Measurements from ENCODE around the gene PRAMEF13. TPM values are rescaled to one million over a fixed set of nuclear protein-coding genes. Genes with fewer than 3 reads are reported as not detected.
"Not testable (repeated sequence)": the region's sequence is repeated elsewhere in the genome, so short reads cannot be mapped to it uniquely, and the experiment has no call there.

PRAMEF13 gene
- polyA plus RNA-seq (2011; rRNA removed) (not detected in 2 replicates), polyA minus RNA-seq (2011; rRNA and poly(A)+ RNA removed) (not detected in 2 replicates)

GRCh38 chr1:13201309-13201708, at the start of gene PRAMEF13:
Gene PRAMEF13 (minus strand): TSS chr1:13201409. CDS start chr1:13199589, 1,820 bp downstream.
- DNase-seq (ENCODE audit: low read depth); H3K4me3 ChIP-seq (ENCODE audit: low read depth, low read length); H3K36me3 ChIP-seq (ENCODE audit: control insufficient read depth, insufficient read depth, low read length); CTCF ChIA-PET; H3K27me3 ChIP-seq (ENCODE audit: control insufficient read depth, insufficient read depth, low read length); POLR2A ChIA-PET: not testable (repeated sequence)

GRCh38 chr1:13247122-13247521, 45.9 kb upstream of the PRAMEF13 start:
- H3K36me3 ChIP-seq (ENCODE audit: control insufficient read depth, insufficient read depth, low read length); H3K4me3 ChIP-seq (ENCODE audit: low read depth, low read length); CTCF ChIA-PET; DNase-seq (ENCODE audit: low read depth); H3K27me3 ChIP-seq (ENCODE audit: control insufficient read depth, insufficient read depth, low read length); POLR2A ChIA-PET: not testable (repeated sequence)

GRCh38 chr1:13246554-13246871, 45.3 kb upstream of the PRAMEF13 start:
- H3K4me3 ChIP-seq (ENCODE audit: low read depth, low read length); CTCF ChIA-PET; H3K36me3 ChIP-seq (ENCODE audit: control insufficient read depth, insufficient read depth, low read length); H3K27me3 ChIP-seq (ENCODE audit: control insufficient read depth, insufficient read depth, low read length); POLR2A ChIA-PET; DNase-seq (ENCODE audit: low read depth): not testable (repeated sequence)

GRCh38 chr1:13245841-13246553, 44.8 kb upstream of the PRAMEF13 start:
- H3K27me3 ChIP-seq (ENCODE audit: control insufficient read depth, insufficient read depth, low read length); DNase-seq (ENCODE audit: low read depth); H3K36me3 ChIP-seq (ENCODE audit: control insufficient read depth, insufficient read depth, low read length); POLR2A ChIA-PET; CTCF ChIA-PET; H3K4me3 ChIP-seq (ENCODE audit: low read depth, low read length): not testable (repeated sequence)

- H3K4me3 ChIP-seq (ENCODE audit: low read depth, low read length); POLR2A ChIA-PET; DNase-seq (ENCODE audit: low read depth); H3K36me3 ChIP-seq (ENCODE audit: control insufficient read depth, insufficient read depth, low read length); H3K27me3 ChIP-seq (ENCODE audit: control insufficient read depth, insufficient read depth, low read length); CTCF ChIA-PET: not testable (repeated sequence)
Measured at GRCh38 chr1:13243536-13244263, 42.5 kb upstream of the PRAMEF13 start.

GRCh38 chr1:13239633-13240032, 38.4 kb upstream of the PRAMEF13 start:
- H3K4me3 ChIP-seq (ENCODE audit: low read depth, low read length); H3K36me3 ChIP-seq (ENCODE audit: control insufficient read depth, insufficient read depth, low read length); CTCF ChIA-PET; H3K27me3 ChIP-seq (ENCODE audit: control insufficient read depth, insufficient read depth, low read length); DNase-seq (ENCODE audit: low read depth); POLR2A ChIA-PET: not testable (repeated sequence)

- POLR2A ChIA-PET; DNase-seq (ENCODE audit: low read depth); H3K27me3 ChIP-seq (ENCODE audit: control insufficient read depth, insufficient read depth, low read length); H3K36me3 ChIP-seq (ENCODE audit: control insufficient read depth, insufficient read depth, low read length); H3K4me3 ChIP-seq (ENCODE audit: low read depth, low read length); CTCF ChIA-PET: not testable (repeated sequence)
Measured at GRCh38 chr1:13237572-13237971, 36.4 kb upstream of the PRAMEF13 start.

- DNase-seq (ENCODE audit: low read depth); H3K27me3 ChIP-seq (ENCODE audit: control insufficient read depth, insufficient read depth, low read length); H3K4me3 ChIP-seq (ENCODE audit: low read depth, low read length); H3K36me3 ChIP-seq (ENCODE audit: control insufficient read depth, insufficient read depth, low read length); CTCF ChIA-PET; POLR2A ChIA-PET: not testable (repeated sequence)
Measured at GRCh38 chr1:13234057-13234456, 32.8 kb upstream of the PRAMEF13 start.

GRCh38 chr1:13232056-13232455, 30.8 kb upstream of the PRAMEF13 start:
- H3K36me3 ChIP-seq (ENCODE audit: control insufficient read depth, insufficient read depth, low read length); DNase-seq (ENCODE audit: low read depth); POLR2A ChIA-PET; H3K4me3 ChIP-seq (ENCODE audit: low read depth, low read length); H3K27me3 ChIP-seq (ENCODE audit: control insufficient read depth, insufficient read depth, low read length); CTCF ChIA-PET: not testable (repeated sequence)

- H3K27me3 ChIP-seq (ENCODE audit: control insufficient read depth, insufficient read depth, low read length); POLR2A ChIA-PET; H3K36me3 ChIP-seq (ENCODE audit: control insufficient read depth, insufficient read depth, low read length); DNase-seq (ENCODE audit: low read depth); H3K4me3 ChIP-seq (ENCODE audit: low read depth, low read length); CTCF ChIA-PET: not testable (repeated sequence)
Measured at GRCh38 chr1:13231061-13231750, 30.0 kb upstream of the PRAMEF13 start.

GRCh38 chr1:13230601-13231000, 29.4 kb upstream of the PRAMEF13 start:
- H3K36me3 ChIP-seq (ENCODE audit: control insufficient read depth, insufficient read depth, low read length); H3K27me3 ChIP-seq (ENCODE audit: control insufficient read depth, insufficient read depth, low read length); DNase-seq (ENCODE audit: low read depth); POLR2A ChIA-PET; CTCF ChIA-PET; H3K4me3 ChIP-seq (ENCODE audit: low read depth, low read length): not testable (repeated sequence)

- H3K36me3 ChIP-seq (ENCODE audit: control insufficient read depth, insufficient read depth, low read length); POLR2A ChIA-PET; H3K4me3 ChIP-seq (ENCODE audit: low read depth, low read length); DNase-seq (ENCODE audit: low read depth); CTCF ChIA-PET; H3K27me3 ChIP-seq (ENCODE audit: control insufficient read depth, insufficient read depth, low read length): not testable (repeated sequence)
Measured at GRCh38 chr1:13230096-13230495, 28.9 kb upstream of the PRAMEF13 start.

All from BJ (cell line).